ENCODE measurements around the gene HTT.

Gene HTT

GRCh38 chr4:3177905-3178304 lies 103.4 kb downstream of the HTT start:
- DNase-seq: no peak

DNA sequence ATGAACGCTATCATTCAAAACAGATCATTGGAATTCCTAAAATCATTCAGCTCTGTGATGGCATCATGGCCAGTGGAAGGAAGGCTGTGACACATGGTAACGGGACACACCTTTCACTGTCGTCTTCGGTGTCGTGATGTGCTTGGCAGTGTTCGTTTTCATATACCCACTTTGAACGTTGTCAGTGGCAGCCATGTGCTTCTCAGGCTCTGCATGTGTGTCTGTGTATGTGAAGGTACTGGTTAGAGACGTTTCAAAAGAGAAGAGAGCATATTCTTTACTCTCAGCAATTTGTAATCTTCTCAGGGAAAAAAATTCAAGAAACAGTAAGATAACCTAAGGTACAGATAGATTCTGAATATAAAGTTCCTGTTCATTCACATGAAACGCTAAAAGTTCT lies 103.9 kb downstream of the HTT start:
- DNase-seq: no peak

- DNase-seq: no peak
These were observed 104.7 kb downstream of the HTT start for GRCh38 chr4:3179126-3179706.

DNA sequence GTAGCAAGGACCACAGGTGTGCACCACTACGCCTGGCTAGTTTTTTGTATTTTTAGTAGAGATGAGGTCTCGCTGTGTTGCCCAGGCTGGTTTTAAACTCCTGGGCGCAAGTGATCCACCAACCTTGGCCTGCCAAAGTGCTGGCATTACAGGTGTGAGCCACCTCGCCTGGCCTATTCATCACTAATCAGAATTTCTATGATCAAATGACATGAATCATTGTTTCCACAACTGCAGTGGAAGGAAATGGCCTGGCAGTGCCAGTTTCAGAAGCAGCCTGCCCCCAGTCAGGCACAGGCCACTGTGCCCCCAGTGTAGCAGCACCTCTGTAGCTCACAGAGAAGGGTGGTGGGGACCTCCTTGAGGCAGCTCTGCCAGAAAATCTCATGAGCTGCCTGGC lies 108.5 kb downstream of the HTT start:
- no peak for DNase-seq

DNA sequence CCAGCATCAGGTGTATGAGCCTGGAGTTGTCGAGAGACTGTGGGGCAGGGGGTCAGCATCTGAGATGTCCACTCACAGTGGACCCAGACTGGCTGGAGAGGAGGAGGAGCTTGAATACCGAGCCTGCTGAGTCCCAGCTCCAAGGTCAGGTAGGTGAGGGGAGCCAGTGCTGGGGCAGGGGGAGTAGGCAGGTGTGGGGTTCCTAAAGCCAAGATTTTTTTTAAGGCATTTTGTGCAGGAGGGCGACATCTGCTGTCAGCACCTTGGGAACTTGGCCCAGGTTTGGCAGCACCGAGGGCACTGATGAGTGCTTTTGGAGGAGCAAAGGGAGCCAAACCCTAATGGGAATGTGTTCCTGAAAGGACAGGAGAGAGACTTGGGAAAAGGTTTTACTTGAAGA lies 110.2 kb downstream of the HTT start:
- DNase-seq: no peak

DNA sequence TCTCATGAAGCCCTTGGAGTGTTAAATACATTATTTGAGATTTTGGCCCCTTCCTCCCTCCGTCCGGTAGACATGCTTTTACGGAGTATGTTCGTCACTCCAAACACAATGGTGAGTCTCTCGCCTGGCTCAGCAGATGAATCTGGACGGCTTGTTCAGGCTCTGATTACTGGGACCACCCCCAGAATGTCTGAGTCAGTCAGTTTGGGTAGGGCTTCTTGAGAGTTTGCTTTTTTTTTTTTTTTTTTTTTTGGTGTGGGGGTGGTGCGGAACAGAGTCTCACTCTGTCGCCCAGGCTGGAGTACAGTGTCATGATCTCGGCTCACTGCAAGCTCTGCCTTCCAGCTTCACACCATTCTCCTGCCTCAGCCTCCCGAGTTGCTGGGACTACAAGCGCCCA lies 112.1 kb downstream of the HTT start:
- no peak for DNase-seq

DNA sequence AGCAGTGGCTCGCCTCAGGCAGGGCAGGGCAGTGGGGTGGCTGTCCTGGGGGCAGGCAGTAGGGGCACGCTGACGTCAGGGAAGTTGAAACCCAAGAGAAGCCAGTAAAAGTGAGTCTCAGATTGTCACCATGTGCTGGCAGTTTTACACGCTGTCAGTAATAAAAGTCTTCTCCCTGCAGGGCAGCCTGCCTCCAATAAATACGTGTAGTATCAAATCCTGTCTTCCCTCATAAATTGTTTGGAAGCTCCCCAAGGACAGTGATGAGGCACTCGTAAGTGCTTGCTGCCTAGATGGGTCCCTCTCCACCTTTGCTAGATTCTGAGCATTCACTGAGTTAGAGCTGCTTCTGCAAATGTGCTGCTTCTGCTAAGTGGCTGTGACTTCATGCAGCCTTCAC lies 113.6 kb downstream of the HTT start:
- DNase-seq: no peak

DNA sequence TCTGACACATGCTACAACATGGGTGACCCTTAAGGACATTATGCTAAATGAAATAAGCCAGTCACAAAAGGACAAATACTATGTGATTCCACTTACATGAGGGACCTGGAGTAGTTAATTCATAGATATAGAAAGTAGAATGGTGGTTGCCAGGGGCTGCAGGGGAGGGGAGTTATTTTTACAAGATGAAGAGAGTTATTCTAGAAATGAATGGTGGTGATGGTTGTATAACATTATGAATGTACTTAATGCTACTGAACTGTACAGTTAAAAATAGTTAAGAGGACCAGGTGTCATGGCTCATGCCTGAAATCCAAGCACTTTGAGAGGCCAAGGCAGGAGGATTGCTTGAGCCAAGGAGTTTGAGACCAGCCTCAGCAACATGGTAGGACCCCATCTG lies 115.0 kb downstream of the HTT start:
- DNase-seq: no peak

DNA sequence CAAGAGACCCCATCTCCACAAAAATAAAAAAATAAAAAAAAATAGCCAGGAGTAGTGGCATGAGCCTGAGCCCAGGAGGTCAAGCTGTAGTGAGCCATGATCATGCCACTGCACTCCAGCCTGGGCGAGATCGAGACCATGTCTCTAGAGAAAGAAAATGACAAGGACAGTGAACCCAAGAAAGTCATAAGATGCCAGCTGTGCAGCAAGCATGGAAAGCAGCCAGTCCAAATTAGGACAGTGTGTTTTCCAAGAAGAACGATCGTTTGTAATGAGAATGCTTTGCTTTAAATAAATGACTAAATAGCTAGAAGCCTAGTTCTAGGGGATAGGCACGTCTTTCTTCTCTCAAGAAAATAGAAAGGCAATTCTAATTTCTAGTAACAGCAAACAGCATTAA lies 116.1 kb downstream of the HTT start:
- no peak for DNase-seq

DNA sequence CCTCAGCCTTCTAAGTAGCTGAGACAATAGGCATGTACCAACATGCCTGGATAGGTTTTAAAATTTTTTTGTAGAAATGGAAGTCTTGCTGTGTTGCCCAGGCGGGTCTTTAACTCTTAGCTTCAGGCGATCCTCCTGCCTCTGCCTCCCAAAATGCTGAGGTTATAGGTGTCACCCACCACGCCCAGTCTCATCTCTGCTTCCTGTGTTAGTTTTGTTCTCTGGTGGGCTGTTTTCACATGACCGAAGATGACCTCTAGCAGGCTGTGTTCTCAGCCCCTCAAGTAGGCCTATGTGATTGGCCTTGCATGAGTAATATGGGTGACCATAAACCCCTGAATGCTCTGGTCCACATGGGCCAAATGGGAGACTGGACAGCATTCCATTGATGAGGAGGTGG lies 117.7 kb downstream of the HTT start:
- no peak for DNase-seq

DNA sequence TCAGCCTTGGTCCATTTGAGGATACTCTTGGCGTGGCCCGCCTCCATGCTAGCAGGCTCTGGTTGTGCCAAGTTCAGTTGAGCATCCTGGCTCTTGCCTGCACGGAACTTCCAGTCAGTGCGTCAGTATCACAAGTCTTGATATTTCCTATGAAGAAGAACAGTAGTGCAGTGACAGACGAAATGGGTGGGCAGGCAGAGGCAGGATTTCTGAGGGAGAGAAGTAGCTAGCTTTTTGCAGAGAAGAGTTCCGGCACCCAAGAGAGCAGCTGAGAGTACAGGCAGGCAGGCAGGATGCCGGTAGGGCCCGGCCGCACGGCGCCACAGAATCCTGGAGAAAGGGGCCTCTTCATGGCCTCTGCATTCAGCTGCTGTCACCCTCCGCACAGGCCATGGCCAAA lies 118.3 kb downstream of the HTT start:
- no peak for DNase-seq

DNA sequence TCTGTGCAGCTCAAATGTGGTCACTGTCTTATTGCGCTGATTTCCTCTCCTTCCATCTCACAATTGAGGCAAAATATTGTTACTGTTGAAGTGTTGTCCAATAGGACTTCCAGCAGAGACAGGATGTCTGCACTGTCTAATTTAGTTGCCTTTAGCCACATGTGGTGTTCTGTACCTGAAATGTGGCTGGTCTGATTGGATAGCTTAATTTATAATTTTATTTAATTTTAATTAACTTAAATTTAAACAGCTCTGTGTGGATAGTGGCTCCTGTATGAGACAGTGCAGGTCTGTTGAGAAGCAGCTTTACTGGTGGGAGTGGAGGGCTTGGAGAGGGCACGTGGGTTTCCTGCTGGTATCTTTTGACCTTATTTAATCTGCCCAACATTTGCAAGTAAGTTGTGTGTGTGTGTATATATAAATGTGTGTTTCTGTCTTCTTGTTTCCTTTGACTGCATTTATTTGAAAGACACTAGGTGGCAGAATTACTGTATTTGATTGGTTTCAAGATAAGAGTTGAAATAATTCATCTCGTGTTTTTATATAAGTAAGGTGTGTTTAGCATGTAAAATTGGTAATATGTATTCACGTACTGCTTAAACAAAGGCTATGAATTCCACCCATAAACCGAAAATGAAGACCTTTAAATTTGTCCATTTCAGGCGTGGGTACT lies 119.2 kb downstream of the HTT start:
- DNase-seq: no peak

DNA sequence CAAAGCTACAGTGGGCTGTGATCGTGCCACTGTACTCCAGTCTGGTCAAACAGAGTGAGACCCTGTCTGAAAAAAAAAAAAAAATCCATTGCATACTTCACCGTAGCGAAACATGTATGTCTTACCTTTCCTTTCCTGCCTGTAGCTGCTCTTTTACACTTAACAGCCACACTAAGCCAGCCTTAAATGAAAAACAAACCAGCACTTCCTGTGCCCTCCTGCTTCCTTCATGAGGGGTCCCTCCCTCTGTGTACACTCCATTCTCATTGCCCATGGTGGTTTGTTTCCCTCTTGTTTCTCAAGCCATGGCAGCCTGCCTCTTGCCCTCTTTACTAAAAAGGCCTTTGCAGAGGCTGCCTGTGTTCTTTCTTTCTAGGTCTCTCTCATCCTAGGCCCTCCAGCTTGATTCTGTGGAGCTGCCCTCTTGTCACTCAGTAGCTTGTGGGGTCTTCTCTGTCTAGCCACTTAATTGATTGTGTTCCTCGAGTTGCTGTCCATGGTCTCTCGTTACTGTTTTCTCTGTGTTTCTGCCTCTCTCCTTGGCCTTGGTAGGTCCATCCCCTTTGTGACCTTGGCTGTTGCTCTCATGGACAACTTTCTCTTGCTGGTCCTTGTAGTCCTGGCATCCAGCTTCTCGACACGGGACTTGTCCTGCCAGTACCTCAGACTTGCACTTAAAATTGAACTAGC lies 122.3 kb downstream of the HTT start:
- no peak for DNase-seq

DNA sequence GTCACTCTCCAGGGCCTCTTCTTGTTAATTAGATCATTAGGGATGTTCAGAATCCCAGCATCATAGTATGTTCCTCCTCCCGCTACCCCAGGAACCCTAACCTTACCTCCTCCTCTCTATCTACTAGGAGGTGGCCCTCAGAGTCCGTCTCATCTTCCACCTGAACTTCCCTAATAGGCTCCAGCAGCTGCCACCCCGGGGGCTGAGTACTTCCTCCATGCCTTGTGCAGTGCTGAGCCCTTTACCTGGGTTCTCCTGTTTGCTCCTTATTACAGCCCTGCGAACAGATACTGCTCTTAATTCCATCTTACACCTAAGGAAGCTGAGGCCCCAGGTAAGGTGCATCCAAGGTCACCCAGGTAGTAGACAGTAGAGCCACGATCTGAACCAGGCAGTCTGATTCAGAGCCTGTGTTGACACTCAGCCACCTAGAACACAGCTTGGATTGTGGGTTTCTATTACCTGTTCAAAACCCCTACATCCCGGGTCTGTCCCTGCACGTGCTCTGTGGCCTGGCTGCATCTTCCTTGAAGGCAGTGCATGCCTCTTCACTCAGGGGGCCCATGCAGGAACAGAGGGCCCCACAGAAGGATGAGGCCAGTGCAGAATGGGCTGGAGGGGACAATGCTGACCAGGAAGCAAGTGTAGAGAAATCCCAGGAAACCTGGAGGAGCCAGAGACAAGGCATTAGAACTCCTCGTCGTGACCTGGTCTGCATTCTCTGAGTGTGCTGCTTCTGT lies 123.1 kb downstream of the HTT start:
- DNase-seq: no peak

- no peak for DNase-seq
These were observed 124.4 kb downstream of the HTT start for GRCh38 chr4:3198906-3199305.

DNA sequence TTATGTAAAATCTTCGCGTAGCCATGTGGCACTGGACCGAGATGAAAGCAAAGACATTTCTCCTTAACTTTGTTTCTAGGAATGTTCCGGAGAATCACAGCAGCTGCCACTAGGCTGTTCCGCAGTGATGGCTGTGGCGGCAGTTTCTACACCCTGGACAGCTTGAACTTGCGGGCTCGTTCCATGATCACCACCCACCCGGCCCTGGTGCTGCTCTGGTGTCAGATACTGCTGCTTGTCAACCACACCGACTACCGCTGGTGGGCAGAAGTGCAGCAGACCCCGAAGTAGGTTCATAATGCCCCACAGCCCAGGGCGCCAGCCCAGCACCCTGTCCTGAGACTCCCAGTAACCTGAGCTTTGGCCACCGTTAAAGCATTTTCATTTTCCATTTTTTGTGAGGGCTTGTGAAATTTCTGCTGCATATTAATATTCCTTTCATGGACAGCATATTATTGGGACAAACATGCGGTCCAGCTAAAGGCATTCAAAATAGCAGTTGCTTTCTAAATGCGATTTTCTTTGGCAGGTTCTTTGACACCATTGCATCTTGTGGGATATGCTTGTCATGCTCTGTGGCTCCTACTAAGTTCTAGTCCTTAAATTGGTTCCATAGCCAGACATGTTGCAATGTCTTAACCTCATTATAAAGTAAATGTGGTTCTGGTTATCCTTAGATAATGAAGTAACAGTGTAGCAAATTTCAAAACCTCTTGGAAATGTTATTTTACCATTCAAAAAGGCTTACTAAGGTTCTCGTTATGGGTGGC lies 125.4 kb downstream of the HTT start:
- no peak for DNase-seq

GRCh38 chr4:3200423-3201090 lies 126.1 kb downstream of the HTT start:
- no peak for DNase-seq

- DNase-seq: peak; percentile 60
These were observed 127.5 kb downstream of the HTT start for GRCh38 chr4:3201718-3202702.

DNA sequence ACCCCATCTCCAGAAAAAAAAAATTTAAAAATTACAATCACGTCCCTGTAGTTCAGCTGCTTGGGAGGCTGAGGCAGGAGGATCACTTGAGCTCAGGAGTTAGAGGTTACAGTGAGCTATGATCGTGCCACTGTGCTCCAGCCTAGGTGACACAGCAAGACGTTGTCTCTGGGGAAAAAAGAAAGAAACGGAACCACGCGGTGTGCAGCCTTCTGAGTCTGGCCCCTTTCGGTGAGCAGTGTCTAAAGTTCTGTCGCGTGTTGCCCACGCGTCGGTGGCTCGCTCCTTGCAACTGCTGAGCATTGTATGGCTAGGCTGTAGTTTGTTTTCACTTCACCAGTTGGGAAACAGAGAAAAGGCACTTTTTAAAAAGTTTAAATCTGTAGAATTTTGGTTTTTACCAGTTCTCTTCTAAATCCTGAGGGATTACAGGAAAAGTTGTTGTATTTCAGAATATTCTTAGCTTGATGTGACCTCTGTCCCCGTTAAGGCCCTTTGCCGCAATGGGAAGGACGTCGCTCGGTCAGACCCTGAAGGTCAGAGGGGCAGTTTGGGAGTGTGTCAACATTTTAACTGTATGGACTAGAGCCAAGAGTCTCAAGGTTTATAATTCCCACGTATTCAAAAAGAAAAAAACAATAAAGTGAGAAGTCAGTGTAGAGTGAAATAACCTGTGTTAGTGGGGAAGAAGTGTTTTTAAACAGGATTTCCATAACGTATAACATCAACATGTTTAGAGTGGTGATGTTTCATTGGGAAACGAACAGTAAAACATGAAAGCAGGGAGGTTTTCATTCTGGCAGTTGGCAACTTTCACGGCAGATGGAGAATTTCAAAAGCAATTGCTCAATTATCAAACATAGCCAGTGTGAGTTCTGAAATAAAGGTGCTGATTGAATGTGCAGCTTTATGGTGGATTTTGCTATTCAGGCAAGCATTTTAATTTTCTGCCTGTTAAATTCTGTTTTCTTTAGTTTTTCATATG lies 128.6 kb downstream of the HTT start:
- DNase-seq: no peak

DNA sequence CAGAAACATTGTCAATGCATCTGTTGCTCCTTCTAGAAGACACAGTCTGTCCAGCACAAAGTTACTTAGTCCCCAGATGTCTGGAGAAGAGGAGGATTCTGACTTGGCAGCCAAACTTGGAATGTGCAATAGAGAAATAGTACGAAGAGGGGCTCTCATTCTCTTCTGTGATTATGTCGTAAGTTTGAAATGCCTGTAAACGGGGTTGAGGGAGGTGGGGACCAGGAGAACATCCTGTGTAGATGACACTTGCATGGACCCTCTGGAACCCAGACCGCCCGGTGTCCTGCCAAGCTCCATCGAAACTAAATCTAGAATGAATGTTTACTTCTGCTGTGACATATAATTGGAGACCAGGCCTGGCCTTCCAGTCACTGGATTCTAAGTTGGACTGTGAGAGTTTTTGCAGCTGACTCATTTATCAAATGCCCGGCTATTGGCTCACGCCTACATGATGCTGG lies 129.5 kb downstream of the HTT start:
- DNase-seq: no peak

All from activated effector memory CD4-positive, alpha-beta T cell treated with Interleukin-2 at 50 U/mL for 16 hours (primary cell).